RCC 7860 (cell line): ENCODE data around the gene SLC25A15.
"Not testable (repeated sequence)": the region's sequence is repeated elsewhere in the genome, so short reads cannot be mapped to it uniquely, and the experiment has no call there.

Experiments
- DNase-seq: peaks from one replicate; pipeline ENCODE4 v3.0.0-alpha.2; 2015; ENCODE audit warnings: low spot score
- FAIRE-seq: peaks from 2 replicates; lab custom pipeline; 2012; peaks lifted over from hg19 to GRCh38; lab: Jason Lieb, UNC

The SLC25A15 gene

DNA sequence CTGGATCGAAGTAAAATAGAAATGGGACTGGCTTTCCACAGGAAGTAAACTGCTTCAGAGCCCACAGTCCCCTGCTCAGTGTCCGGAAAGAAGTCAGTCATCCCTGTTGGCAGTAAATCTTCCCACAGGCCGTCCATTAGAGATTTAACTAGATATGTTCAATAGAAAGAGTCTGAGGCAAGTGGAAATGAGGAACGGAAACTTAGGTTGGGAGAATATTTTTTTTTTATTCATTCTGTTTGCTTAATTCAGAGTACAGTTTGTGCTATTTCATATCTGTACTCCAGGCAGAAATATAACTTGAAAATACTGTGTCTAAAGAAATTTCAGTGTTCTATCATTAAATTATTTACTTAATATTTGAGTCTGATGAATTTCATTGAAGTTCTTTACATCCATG lies 22.7 kb downstream of the SLC25A15 start:
- FAIRE-seq (no peak), DNase-seq (no peak)

DNA sequence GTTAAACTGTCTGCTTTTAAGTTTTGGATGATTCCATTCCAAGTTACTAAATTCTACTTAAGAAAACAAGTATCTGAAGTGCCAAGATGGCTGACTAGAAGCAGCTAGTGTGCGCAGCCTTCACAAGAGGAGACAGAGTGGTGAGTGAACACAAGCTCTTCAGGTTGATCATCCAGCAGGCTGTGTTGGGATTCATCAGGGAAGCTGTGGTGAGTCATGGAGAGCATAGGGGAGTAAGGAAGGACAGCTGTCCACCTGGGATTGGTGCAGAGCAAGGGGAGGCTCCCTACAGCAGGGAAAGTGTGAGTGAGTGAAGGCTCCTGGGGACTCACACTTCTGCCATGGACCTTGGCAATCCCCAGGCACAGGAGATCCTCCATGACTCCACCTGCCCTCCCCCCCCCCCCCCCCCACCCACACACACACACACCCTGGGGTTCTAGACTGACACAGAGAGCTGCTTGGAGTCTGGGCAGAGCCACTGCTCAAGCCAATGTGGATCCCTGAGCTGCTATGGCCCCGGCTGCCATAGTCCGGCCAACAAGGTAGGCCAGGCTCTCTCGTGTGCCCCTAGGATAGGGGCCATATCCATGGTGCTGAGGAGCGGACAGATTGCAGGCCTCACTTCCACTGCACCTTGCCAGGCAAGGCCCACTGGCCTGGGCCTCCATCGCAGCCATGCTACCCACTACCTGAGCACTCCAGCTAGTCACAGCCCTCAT lies 23.5 kb downstream of the SLC25A15 start:
- DNase-seq = peak; percentile 41
- no peak for FAIRE-seq

DNA sequence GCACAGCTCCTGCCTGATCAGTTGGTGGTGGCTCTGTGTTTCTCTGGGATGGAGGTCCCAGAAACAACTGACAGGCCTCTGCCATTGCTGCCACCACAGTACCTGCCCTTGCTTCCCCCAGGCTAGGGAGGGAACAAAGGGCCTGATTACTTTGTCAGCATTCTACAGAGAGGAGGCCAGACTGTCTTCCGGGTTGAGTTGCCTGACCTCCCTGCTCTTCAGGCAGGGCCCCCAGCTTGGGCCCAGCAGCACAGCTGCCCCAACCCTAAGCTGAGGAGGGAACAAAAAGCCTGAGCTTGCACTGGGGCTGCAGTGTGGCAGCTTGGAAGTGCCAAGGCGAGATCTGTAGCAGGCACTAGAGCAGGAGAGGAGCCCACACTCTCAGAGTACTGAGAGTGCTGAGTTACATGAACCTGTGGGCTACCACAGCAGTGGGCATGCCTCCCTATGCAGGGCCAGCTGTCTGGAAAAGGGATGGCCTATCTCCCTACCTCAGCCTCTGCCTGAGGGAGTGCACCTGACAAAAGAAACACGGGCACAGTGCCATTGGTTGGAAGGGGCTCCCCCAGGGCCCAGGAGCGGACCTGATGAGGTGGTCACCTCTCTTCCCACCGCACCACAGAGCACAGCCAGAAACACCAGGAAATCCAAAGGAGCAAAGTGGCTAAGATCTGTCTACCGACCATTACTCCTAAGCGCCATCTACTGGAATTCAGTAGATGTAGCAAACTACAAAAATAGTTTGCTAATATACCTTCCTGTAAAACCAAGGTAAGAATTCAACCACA lies 24.4 kb downstream of the SLC25A15 start:
- DNase-seq = peak; percentile 18
- FAIRE-seq = no peak

DNA sequence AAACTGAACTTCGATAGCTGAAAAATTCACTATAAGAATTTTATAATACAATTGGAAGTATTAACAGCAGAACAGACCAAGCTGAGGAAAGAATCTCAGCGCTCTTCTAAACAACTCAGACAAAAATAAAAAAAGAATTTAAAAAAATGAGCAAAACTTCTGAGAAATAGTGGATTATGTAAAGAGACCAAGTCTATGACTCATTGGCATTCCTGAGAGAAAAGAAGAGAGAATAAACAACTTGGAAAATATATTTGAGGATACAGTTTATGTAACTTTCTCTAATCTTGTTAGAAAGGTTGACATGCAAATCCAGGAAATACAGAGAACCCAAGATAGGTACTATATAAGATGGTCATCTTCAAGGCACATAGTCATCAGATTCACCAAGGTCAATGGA lies 25.4 kb downstream of the SLC25A15 start:
- FAIRE-seq = no peak
- no peak for DNase-seq

DNA sequence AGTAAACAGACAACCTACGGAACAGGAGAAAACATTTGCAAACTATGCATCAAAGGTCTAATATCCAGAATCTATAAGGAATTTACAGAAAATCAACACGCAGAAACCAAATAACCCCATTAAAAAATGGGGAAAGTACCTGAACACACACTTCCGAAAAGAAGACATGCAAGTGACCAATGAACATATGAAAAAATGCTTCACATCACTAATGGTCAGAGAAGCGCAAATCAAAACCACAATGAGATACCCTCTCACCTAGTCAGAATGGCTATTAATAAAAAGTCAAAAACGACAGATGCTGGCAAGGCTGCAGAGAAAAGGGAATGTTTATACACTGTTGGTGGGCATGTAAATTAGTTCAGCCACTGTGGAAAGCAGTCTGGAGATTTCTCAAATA lies 29.5 kb downstream of the SLC25A15 start:
- DNase-seq (no peak), FAIRE-seq (no peak)

DNA sequence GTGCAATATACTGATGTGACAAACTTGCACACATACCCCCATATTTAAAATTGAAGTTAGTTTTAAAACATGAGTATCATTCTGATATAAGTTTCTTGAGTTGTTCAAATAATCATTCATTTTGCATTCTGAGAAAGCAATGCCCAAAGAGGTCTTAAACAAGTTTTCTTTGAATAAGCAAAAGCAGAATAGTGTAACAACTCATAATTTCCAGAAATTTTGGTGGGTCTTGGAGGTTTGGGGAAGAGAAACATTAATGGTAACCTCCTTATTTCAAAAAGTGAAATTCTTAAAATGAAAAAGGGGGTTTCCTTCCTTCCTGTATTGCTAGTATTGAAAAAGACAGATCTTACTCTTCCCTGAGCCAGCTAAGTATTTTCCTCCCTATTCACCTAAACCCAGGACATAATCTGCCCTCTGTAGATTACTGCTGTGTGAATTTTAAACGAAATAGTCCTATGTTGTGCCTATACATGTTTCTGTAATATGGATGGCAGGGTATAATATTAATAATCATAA lies 30.4 kb downstream of the SLC25A15 start:
- no peak for FAIRE-seq
- DNase-seq = no peak

DNA sequence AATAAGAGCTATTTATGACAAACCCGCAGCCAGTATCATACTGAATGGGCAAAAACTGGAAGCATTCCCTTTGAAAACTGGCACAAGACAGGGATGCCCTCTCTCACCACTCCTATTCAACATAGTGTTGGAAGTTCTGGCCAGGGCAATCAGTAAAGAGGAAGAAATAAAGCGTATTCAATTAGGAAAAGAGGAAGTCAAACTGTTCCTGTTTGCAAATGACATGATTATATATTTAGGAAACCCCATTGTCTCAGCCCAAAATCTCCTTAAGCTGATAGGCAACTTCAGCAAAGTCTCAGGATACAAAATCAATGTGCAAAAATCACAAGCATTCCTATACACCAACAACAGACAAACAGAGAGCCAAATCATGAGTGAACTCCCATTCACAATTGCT lies 50.3 kb downstream of the SLC25A15 start:
- FAIRE-seq, DNase-seq: not testable (repeated sequence)

DNA sequence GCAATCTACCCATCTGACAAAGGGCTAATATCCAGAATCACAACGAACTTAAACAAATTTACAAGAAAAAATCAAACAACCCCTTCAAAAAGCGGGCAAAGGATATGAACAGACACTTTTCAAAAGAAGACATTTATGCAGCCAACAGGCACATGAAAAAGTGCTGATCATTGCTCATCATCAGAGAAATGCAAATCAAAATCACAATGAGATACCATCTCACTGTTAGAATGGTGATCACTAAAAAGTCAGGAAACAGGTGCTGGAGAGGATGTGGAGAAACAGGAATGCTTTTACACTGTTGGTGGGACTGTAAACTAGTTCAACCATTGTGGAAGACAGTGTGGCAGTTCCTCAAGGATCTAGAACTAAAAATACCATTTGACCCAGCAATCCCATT lies 51.5 kb downstream of the SLC25A15 start:
- not testable (repeated sequence) for DNase-seq, FAIRE-seq
